Activated naive CD4-positive, alpha-beta T cell treated with anti-CD3 and anti-CD28 coated beads, Interleukin-2, amount 50 U/mL, for 72 hours (primary cell): Measurements from ENCODE around the gene NR2F2. TPM values are rescaled to one million over a fixed set of nuclear protein-coding genes. Genes with fewer than 3 reads are reported as not detected.

Source experiments
- ATAC-seq, 2 donors: fragments of 150-1000 bp; cut with Tn5 transposase; 2 replicates each; pipeline ENCODE4 v1.10.0; 2021; ENCODE audit warnings: mild to moderate bottlenecking in 2 of 2, moderate library complexity in 2 of 2
- DNase-seq, 2 donors: peaks; one replicate each; pipeline ENCODE4 v3.0.0; 2021 to 2022; ENCODE audit warnings: low spot score in 2 of 2
- H3K27ac Mint-ChIP-seq, 2 donors: one replicate each; pipeline ENCODE4 v1.8.0; 2022; ENCODE audit warnings: mild to moderate bottlenecking in 2 of 2, mixed read lengths in 2 of 2
- H3K36me3 Mint-ChIP-seq, 2 donors: one replicate each; pipeline ENCODE4 v1.8.0; 2022; ENCODE audit warnings: mixed read lengths in 2 of 2
- H3K9me3 Mint-ChIP-seq, 2 donors: one replicate each; pipeline ENCODE4 v1.8.0; 2022; ENCODE audit warnings: mixed read lengths in 2 of 2
- total RNA-seq, 2 donors: library from RNA; stranded (reverse); gene quantifications; one replicate each; pipeline ENCODE4 v1.2.3, GENCODE V29; 2022

Gene NR2F2
- total RNA-seq, 2 donors from 2014 or later = not detected

GRCh38 chr15:96311256-96311955, 19.1 kb upstream of the NR2F2 start:
- no peak overlapping the region for H3K27ac Mint-ChIP-seq
- no peaks in the 10 kb centered on the region for H3K9me3 Mint-ChIP-seq
- no peaks in the 10 kb centered on the region for H3K36me3 Mint-ChIP-seq
- DNase-seq = no peak
- no peak for ATAC-seq

GRCh38 chr15:96311956-96312294, 18.6 kb upstream of the NR2F2 start:
- DNase-seq (no peak), ATAC-seq (no peak)
- Mint-ChIP-seq H3K27ac (no peak overlapping the region), H3K9me3 (no peaks in the 10 kb centered on the region), H3K36me3 (no peaks in the 10 kb centered on the region)

- DNase-seq (no peak), ATAC-seq (no peak)
- Mint-ChIP-seq H3K27ac (no peak overlapping the region), H3K36me3 (no peaks in the 10 kb centered on the region), H3K9me3 (no peaks in the 10 kb centered on the region)
These were observed 17.7 kb upstream of the NR2F2 start for GRCh38 chr15:96312641-96313335.

- ATAC-seq = no peak
- H3K27ac Mint-ChIP-seq = no peak overlapping the region
- DNase-seq = no peak
- H3K9me3 Mint-ChIP-seq = no peaks in the 10 kb centered on the region
- H3K36me3 Mint-ChIP-seq = no peaks in the 10 kb centered on the region
These were observed 16.0 kb upstream of the NR2F2 start for GRCh38 chr15:96314518-96314917.

GRCh38 chr15:96314963-96315362, 15.5 kb upstream of the NR2F2 start:
- Mint-ChIP-seq H3K9me3 (no peaks in the 10 kb centered on the region), H3K27ac (no peak overlapping the region), H3K36me3 (no peaks in the 10 kb centered on the region)
- DNase-seq (no peak), ATAC-seq (no peak)

GRCh38 chr15:96316953-96317629, 13.4 kb upstream of the NR2F2 start:
- H3K36me3 Mint-ChIP-seq = no peaks in the 10 kb centered on the region
- no peaks in the 10 kb centered on the region for H3K9me3 Mint-ChIP-seq
- no peak overlapping the region for H3K27ac Mint-ChIP-seq
- DNase-seq (no peak), ATAC-seq (no peak)

GRCh38 chr15:96320107-96320506, 10.4 kb upstream of the NR2F2 start:
- no peak for ATAC-seq
- DNase-seq = no peak
- Mint-ChIP-seq H3K36me3 (peaks cover 0 to 14% of the 10 kb centered on the region in 2 donors), H3K27ac (no peak overlapping the region), H3K9me3 (peaks cover 0 to 4% of the 10 kb centered on the region in 2 donors)

- Mint-ChIP-seq H3K9me3 (peaks cover 0 to 4% of the 10 kb centered on the region in 2 donors), H3K27ac (no peak overlapping the region), H3K36me3 (peaks cover 0 to 19% of the 10 kb centered on the region in 2 donors)
- ATAC-seq = no peak
- DNase-seq = no peak
These were observed 9.5 kb upstream of the NR2F2 start for GRCh38 chr15:96320703-96321638.

- H3K9me3 Mint-ChIP-seq = peaks cover 0 to 4% of the 10 kb centered on the region in 2 donors
These were observed 8.6 kb upstream of the NR2F2 start for GRCh38 chr15:96321639-96322535.

GRCh38 chr15:96322536-96323318, 7.8 kb upstream of the NR2F2 start:
- no peak overlapping the region for H3K27ac Mint-ChIP-seq
- peaks cover 0 to 4% of the 10 kb centered on the region in 2 donors for H3K9me3 Mint-ChIP-seq
- ATAC-seq (no peak), DNase-seq (no peak)
- peaks cover 7 to 31% of the 10 kb centered on the region in 2 donors for H3K36me3 Mint-ChIP-seq

More at GRCh38 chr15:96321639-96322535, 8.6 kb upstream of the NR2F2 start:
- Mint-ChIP-seq H3K27ac (no peak overlapping the region), H3K36me3 (peaks cover 5 to 28% of the 10 kb centered on the region in 2 donors)
- ATAC-seq (no peak), DNase-seq (no peak)

- ATAC-seq (no peak), DNase-seq (no peak)
- Mint-ChIP-seq H3K9me3 (peaks cover 0 to 4% of the 10 kb centered on the region in 2 donors), H3K36me3 (peaks cover 7 to 37% of the 10 kb centered on the region in 2 donors), H3K27ac (no peak overlapping the region)
These were observed 7.0 kb upstream of the NR2F2 start for GRCh38 chr15:96323319-96324145.

GRCh38 chr15:96324192-96324895, 6.2 kb upstream of the NR2F2 start:
- no peak overlapping the region for H3K27ac Mint-ChIP-seq
- no peak for DNase-seq
- no peak for ATAC-seq
- peaks cover 0 to 9% of the 10 kb centered on the region in 2 donors for H3K9me3 Mint-ChIP-seq
- H3K36me3 Mint-ChIP-seq = peaks cover 7 to 45% of the 10 kb centered on the region in 2 donors

- H3K9me3 Mint-ChIP-seq = peaks cover 0 to 12% of the 10 kb centered on the region in 2 donors
- H3K27ac Mint-ChIP-seq = peak overlapping the region in 1 of 2 donors; percentile 26
- peaks cover 7 to 52% of the 10 kb centered on the region in 2 donors for H3K36me3 Mint-ChIP-seq
- ATAC-seq = no peak
- no peak for DNase-seq
These were observed 5.5 kb upstream of the NR2F2 start for GRCh38 chr15:96324940-96325540.
